Sigmoid colon (tissue), 7 donors: ENCODE measurements around the gene PLPP3. TPM values are rescaled to one million over a fixed set of nuclear protein-coding genes. Genes with fewer than 3 reads are reported as not detected.

Experiments
- DNase-seq: peaks from one replicate; pipeline ENCODE4 v3.0.0-alpha.2; 2019
- H3K27ac ChIP-seq, 4 donors: fragments of 200-600 bp; sonication (generic); one replicate each; pipeline ENCODE4 v1.5.1; 2016 to 2019; ENCODE audit warnings: mild to moderate bottlenecking in 1 of 4
- H3K27me3 ChIP-seq, 3 donors: fragments of 200-600 bp; sonication (generic); one replicate each; pipeline ENCODE4 v1.5.1; 2019; ENCODE audit warnings: mild to moderate bottlenecking in 1 of 3
- H3K36me3 ChIP-seq, 4 donors: fragments of 200-600 bp; sonication (generic); one replicate each; pipeline ENCODE4 v1.5.1; 2016 to 2019
- H3K4me1 ChIP-seq, 4 donors: fragments of 200-600 bp; sonication (generic); one replicate each; pipeline ENCODE4 v1.5.1; 2017 to 2019
- H3K4me3 ChIP-seq, 4 donors: fragments of 200-600 bp; sonication (generic); one replicate each; pipeline ENCODE4 v1.5.1; 2017 to 2019; ENCODE audit warnings: mild to moderate bottlenecking in 2 of 4, moderate library complexity in 1 of 4
- H3K9me3 ChIP-seq, 4 donors: fragments of 200-600 bp in 3 of 4; sonication (generic) in 3 of 4; one replicate each; pipeline versions ENCODE4 v1.5.1 to v1.6.1; 2013 to 2019
- CTCF ChIP-seq, 4 experiments: fragments of 450-650 bp in 3 of 4; fragments of 200-600 bp in 1 of 4; IDR thresholded peaks; one replicate each; pipeline ENCODE4 v1.5.1; 2016 to 2019; ENCODE audit warnings: antibody characterized with exemption in 4 of 4, mild to moderate bottlenecking in 3 of 4, moderate library complexity in 2 of 4
- EP300 ChIP-seq, 4 donors: sonication (generic); formaldehyde crosslinking; IDR thresholded peaks; one replicate each; pipeline ENCODE4 v1.6.1; 2017; ENCODE audit warnings: antibody characterized with exemption in 4 of 4
- POLR2A ChIP-seq, 2 donors: fragments of 450-650 bp; IDR thresholded peaks; one replicate each; pipeline ENCODE4 v1.6.1; 2016; ENCODE audit warnings: antibody characterized with exemption in 2 of 2, mild to moderate bottlenecking in 2 of 2, moderate library complexity in 2 of 2
- POLR2AphosphoS5 ChIP-seq, 4 donors: sonication (generic); formaldehyde crosslinking; IDR thresholded peaks; one replicate each; pipeline ENCODE4 v1.6.1; 2017; ENCODE audit warnings: antibody characterized with exemption in 4 of 4
- WGBS, 2 donors: extraction: QIAGEN DNeasy Blood & Tissue Kit; methylation state at CpG; one replicate each; pipeline ENCODE4 v1.1.7; 2013; 5-methylcytosine and 5-hydroxymethylcytosine counted together
- intact Hi-C: fragments of 100-400 bp; cut with DNase I; formaldehyde crosslinking; loops from one replicate; pipeline ENCODE4 v1.15.1; 2023
- polyA plus RNA-seq, 3 donors: library from polyadenylated mRNA; stranded (reverse); fragments of 200-250 nt; gene quantifications; one replicate each; pipeline ENCODE4 v1.2.3, GENCODE V29; 2013
- total RNA-seq, 4 donors: library from RNA; depleted of rRNA; stranded (reverse); fragments of >200 nt; gene quantifications; one replicate each; pipeline ENCODE4 v1.1.0, GENCODE V29; 2016
- donor health status: healthy with polysubstance abuse.
- donor health status: Bipolar disorder and iron deficiency.
- donor health status: healthy.

Gene PLPP3
- total and polyA plus RNA-seq, 7 donors = 4.9 to 136 (median 92.8) TPM

- Histone ChIP-seq H3K9me3 (peaks cover 0 to 2% (median 0%) of the 10 kb centered on the region in 4 donors), H3K27me3 (no peaks in the 10 kb centered on the region), H3K36me3 (no peaks in the 10 kb centered on the region), H3K4me1 (no peaks in the 10 kb centered on the region), H3K27ac (no peak overlapping the region), H3K4me3 (no peak overlapping the region)
- DNase-seq = no peak
- WGBS, 2 donors = 87 to 89% methylated on average over 3 of the region's 3 CpGs
- intact Hi-C loops = no loop called here
- TF ChIP-seq POLR2AphosphoS5 (IDR thresholded peaks at IDR 0.05) (no peak), EP300 (IDR thresholded peaks at IDR 0.05) (no peak), CTCF (IDR thresholded peaks at IDR 0.05) (no peak), POLR2A (IDR thresholded peaks at IDR 0.05) (no peak)
Observed at GRCh38 chr1:56590520-56591011, 11.2 kb upstream of the PLPP3 start.

- H3K4me3 ChIP-seq = no peak overlapping the region
- H3K36me3 ChIP-seq = no peaks in the 10 kb centered on the region
- no peaks in the 10 kb centered on the region for H3K4me1 ChIP-seq
- no peaks in the 10 kb centered on the region for H3K27me3 ChIP-seq
- H3K27ac ChIP-seq = no peak overlapping the region
- no peak for DNase-seq
- WGBS, 2 donors = 93 to 96% methylated on average over 2 of the region's 2 CpGs
- intact Hi-C loops = no loop called here
- H3K9me3 ChIP-seq = peaks cover 0 to 2% (median 0%) of the 10 kb centered on the region in 4 donors
- TF ChIP-seq EP300 (IDR thresholded peaks at IDR 0.05) = no peak
- TF ChIP-seq CTCF (IDR thresholded peaks at IDR 0.05) = no peak
- TF ChIP-seq POLR2A (IDR thresholded peaks at IDR 0.05) = no peak
- no peak for TF ChIP-seq POLR2AphosphoS5 (IDR thresholded peaks at IDR 0.05)
Observed at GRCh38 chr1:56589369-56589768, 10.0 kb upstream of the PLPP3 start.

GRCh38 chr1:56586502-56586901, 7.1 kb upstream of the PLPP3 start:
- 92 to 95% methylated on average over 5 of the region's 5 CpGs for WGBS, 2 donors
- no peak for TF ChIP-seq POLR2AphosphoS5 (IDR thresholded peaks at IDR 0.05)
- TF ChIP-seq EP300 (IDR thresholded peaks at IDR 0.05) = no peak
- TF ChIP-seq POLR2A (IDR thresholded peaks at IDR 0.05) = no peak
- TF ChIP-seq CTCF (IDR thresholded peaks at IDR 0.05) = no peak

GRCh38 chr1:56585985-56586384, 6.6 kb upstream of the PLPP3 start:
- Histone ChIP-seq H3K4me1 (no peaks in the 10 kb centered on the region), H3K36me3 (no peaks in the 10 kb centered on the region), H3K27me3 (no peaks in the 10 kb centered on the region), H3K27ac (no peak overlapping the region), H3K4me3 (no peak overlapping the region), H3K9me3 (peaks cover 0 to 2% (median 0%) of the 10 kb centered on the region in 4 donors)
- no peak for DNase-seq
- TF ChIP-seq POLR2A (IDR thresholded peaks at IDR 0.05) (no peak), EP300 (IDR thresholded peaks at IDR 0.05) (no peak), CTCF (IDR thresholded peaks at IDR 0.05) (no peak), POLR2AphosphoS5 (IDR thresholded peaks at IDR 0.05) (no peak)
- intact Hi-C loops = loop anchor here (1.0 to 2.0 kb wide), 2 partner anchors 1209 to 1301 kb away; no protein-coding TSS in a partner anchor
- WGBS, 2 donors = 53 to 77% methylated on average over 5 of the region's 5 CpGs

More at GRCh38 chr1:56586502-56586901, 7.1 kb upstream of the PLPP3 start:
- Histone ChIP-seq H3K36me3 (no peaks in the 10 kb centered on the region), H3K4me1 (no peaks in the 10 kb centered on the region), H3K4me3 (no peak overlapping the region), H3K9me3 (peaks cover 0 to 2% (median 0%) of the 10 kb centered on the region in 4 donors), H3K27me3 (no peaks in the 10 kb centered on the region), H3K27ac (no peak overlapping the region)
- intact Hi-C loops = no loop called here
- DNase-seq = no peak
